ENCODE measurements around the gene MIEF1.

MIEF1 gene

DNA sequence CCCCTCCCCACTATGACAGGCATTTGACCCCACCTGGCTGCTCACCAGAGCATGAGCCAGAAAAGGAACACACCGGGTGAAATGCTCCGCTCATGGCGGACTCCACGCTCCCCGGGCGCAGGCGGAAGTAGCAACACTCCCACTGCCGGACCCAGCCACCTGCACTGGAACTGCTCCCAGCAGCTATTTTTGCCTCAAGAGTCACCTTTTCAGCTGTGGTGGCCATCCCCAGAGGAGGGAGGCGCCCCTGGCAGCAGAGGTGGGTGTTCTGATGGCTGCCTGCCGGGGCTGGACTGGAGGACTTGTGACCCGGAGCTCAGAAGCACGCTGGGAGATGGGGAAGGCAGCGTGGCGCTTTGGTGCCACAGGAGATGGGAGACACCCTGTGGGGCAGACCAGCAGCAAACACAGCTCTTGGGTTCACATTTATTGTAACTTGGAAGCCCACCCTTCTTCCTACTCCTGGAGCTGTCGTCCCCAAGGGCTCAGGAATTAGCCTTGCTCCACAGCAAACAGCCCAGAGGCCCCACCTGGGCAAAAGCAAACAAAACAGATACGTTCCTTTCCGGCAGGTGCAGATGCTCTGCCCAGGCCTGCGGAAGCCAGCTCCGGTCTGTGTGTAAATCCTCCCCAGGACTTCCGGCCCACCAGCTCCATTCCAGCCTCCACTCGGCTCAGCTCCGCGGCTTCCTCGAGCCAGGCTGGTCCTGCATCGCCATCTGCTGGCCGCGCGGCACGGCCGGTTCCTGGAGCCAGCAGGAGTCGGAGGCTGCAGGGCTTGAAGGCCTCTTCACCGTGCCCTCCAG is 26.8 kb downstream of the MIEF1 start:
- peak; percentile 90 for DNase-seq (ENCODE audit: low read depth)

DNA sequence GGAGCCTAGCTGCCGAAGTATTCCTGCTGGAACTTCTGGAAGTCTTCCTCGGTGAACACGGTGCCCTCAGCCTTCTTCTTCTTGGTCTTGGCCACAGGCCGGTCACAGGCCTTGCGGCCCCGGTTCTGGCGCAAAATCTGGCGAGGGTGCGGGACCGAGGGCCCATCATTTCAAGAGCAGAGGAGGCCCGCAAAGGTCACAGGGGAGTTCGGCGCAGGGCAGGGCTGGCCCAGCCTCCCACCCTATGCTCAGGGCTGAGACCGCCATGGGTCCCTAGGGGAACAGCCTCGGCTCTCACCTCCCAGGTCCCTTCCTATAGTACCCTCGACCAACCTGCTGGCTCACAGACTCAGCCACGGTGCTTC is 27.4 kb downstream of the MIEF1 start:
- DNase-seq (ENCODE audit: low read depth): no peak

DNA sequence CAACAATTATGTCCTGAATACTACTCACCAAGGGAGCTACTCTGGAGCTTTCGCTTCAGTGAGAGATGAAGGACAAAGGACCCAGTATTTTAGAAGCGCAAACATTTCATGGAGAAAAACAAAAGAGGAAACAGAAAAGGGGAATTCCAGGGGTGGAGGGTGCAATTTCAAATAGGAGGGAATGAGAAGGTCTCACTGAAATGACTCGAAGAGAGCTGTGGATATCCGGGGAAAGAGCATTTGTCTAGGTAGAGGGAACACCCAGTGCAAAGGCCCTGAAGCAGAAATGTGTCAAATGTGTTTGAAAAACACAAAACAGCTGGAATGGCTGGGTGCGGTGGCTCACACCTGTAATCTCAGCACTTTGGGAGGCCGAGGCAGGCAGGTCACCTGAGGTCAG is 28.0 kb downstream of the MIEF1 start:
- no peak for DNase-seq (ENCODE audit: low read depth)

DNA sequence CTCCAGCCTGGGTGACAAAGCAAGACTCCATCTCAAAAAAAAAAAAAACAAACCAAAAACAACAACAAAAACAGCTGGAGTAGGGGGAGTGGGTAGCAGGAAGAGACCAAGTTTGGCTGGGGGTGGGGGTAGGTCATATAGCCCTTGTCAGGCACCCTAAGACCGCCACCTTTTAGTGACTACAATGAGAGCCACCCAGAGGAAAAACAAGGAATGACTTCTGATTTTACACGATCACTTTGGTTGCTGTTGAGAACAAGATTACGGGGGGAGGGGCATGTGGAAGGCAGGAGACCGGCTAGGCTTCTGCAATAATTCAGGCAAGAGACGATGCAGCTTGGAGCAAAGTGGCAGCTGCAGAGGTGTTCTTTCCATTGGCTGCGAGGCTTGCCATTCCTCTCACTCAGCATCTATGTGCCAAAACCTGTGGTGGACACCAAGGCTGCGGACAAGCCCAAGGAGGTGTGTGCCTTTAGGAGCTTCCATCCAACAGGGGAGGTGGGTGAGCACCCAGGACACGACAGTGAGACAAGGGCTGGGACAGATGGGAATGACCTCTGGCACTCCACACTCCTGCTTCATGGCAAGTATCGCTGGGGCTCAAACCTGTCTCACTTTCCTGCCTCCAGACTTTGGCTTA is 28.7 kb downstream of the MIEF1 start:
- DNase-seq (ENCODE audit: low read depth): peak; percentile 38

DNA sequence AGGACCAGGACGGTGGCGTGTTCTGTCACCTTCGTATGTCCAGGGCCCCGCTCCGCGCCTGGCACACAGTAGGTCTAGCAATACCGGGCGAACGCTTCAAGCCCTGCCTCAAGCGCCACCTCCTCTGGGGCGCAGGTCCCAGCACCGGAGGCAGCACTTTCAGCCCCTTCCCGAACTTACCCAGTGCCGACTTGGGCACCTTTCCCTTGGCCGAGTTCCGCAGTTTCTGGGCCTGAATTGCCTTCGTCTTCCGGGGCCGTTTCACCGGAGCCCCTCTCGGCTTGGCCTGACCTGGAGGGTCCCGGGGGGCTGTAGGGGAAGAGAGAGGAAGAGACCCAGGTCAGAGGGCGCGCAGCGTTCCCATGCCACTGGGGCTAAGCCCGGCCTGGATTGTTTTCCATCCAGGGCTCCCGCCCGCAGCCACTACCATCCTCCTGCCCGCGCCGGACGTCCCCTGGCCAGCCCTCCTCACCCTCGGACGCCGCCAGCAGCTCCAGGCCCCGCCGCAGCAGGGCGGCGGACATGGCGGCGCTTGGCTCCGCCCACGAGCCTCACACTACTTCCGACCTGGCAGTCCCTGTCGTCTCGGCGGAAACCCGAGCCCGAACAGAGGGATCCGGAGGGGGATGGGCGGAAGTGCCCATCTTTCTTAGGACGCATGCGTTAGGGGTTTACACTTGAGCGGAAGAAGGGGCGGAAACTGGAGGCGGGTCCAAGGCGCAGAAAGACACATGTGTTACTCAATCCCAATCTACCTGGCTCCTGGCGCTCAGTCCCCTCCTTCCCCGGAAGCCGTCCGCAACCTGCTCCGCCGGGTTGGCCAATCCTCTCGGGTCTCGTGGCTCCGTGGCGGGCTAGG is 30.4 kb downstream of the MIEF1 start, which contains the start of gene RPS19BP1:
Gene RPS19BP1 (minus strand): TSS at position 534 of the 859 bp plus-strand sequence. CDS start 10 bp downstream, at position 524.
- peak; percentile 98 for DNase-seq (ENCODE audit: low read depth)

DNA sequence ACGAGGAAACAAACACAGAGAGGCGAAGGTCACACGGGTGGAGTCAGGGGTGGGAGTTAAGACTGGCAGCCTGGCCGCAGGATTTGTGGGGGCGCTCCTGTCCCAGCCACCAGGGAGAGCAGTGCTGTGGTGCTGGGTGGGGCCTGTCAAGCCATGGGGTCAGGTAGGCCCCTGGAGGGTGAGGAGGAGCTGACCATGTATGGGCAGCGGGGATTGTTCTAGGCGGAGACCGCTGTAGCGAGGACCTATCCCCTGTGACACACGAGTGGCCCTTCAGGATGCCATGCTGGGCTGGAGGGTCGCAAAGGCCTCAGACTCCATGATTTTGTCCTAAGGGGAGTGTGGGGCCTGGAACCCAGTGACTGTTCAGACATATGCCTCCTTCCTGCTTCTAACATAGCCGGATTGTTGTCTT is 32.0 kb downstream of the MIEF1 start:
- DNase-seq (ENCODE audit: low read depth): no peak

DNA sequence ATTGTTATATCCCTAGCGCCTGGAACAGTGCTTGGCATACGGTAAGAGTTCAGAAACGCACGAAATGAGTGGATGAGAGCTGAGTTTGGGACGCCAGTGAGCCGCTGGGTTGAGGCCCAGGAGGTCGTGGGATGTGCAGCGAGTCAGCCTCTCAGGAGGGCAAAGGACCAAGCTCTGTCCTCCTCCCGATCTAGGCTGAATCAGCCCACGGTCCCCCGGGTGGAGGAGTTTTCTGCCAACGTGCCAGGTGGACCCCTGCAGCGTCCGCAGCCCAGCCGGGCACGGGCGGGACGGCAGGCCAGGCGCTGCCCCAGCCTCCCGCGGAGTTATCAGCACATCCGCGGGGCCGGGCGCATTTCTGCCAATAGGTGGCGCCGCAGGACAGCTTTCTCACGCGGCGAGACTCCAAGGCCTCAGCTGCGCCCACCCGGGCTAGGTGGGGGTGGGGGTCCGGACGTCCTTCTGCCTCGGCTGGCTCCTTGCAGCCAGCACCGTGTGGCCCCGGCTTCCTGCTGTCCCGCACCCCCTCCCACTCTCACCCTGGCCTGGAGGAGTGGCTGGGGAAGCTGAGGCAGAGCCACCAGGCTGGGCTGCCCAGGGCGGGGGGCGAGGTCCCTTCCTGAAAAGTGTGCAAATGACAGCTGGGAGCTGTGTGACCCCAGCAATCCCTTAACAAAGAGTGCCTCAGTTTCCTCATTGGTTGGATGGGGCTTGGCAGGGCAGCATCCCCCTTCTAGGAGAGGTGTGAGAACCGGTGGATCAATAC is 32.7 kb downstream of the MIEF1 start:
- peak; percentile 49 for DNase-seq (ENCODE audit: low read depth)

DNA sequence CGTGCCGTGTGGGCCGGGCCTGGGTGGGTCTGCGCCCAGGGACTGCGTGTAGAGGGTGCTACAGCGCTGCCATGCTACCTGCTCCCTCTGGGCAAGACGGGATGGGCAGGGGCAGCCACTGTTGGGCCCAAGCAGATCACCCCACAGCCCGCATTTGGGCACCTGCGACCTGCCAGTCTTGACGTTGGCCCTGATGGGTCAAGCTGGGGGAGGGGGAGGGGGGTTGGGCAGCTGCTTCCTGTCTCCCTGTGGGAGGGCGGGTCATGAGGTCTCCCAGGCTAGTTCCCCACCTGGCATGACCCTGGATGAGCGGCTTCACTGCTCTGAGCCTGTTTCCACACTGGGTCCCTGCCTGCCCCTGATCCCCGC is 33.3 kb downstream of the MIEF1 start:
- no peak for DNase-seq (ENCODE audit: low read depth)

DNA sequence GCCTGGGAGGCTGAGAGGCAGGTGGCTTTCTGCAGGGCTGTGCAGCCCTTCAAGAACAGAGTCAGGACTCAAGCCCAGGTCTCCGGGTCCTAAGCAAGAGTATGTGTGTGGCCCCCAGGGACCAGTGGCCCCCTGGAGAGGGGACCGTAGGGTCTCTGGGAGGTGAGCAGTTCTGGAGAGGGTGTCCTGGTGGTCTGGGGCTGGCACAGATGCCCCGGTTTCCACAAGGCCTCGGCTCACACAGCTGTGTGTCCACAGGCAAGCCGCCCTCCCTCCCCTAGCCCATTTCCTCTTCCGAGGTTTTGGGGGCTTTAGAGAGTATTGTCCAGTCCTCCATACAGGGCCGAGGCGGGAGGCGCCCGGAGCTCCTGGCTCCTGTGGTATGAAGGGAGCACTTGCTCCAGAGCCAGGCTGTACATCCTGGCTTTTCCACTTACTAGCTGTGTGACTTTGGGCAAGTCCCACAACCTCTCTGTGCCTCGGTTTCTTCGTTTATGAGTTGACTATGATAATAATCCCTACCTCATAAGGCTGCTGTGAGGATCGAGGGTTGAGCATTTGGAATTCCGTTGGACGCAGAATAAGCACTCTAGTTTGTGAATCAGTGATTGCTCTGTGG is 33.9 kb downstream of the MIEF1 start:
- DNase-seq (ENCODE audit: low read depth): no peak

DNA sequence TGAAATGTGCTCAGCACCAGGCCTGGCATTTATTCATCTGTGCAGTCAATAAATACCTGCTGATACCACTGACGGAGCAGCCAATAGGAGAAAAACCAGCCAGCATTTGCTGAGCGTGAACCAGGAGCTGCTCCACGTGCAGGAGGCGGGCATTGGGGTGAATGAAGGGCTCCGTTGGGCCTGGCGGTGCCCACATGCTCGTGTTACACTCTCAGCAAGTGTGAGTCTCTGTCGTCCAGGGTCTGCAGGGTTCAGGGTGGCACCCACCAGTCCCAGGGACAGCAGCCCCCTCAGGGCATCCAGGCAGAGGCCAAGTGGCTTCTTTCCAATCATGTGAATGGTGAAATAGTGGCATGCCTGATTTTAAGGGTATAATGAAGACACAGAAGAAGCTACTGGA is 34.6 kb downstream of the MIEF1 start:
- DNase-seq (ENCODE audit: low read depth): no peak

DNA sequence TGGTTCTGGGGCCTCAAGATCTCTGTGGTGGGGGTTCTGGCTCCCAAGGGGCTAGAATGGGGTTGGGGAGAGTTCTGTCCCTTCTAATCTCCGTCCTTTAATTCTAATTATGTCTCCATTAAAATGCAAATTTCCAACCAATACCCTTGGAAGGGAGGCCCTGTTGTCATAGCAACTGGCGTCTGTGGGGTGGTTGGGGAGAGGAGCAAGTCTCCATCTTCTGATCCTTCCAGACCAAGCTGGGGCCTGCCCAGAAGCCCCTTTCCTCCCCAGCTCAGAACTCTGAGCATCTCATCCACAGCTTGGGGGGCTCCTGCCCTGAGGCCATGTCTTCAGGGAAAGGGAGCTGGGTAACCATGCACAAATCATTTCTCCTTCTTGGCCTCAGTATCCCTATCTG is 35.9 kb downstream of the MIEF1 start:
- DNase-seq (ENCODE audit: low read depth): no peak

DNA sequence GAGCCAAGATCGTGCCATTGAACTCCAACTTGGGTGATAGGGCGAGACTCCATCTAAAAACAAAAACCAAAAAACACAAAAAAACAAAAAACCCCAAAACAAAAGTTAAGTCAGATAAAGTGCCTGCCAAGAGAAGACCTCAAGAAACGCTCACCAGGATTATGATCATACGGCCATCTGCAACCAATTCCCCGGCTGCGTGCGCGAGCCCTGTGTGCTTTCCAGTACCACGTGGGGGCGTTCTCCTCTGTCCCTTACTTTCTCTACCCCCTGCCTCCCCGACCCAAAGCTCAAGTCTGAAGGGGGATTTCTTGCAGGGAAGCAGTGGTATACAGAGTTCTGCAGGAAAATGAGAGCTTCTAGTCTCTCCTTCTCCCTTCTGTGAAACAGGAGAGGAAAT is 41.0 kb downstream of the MIEF1 start:
- DNase-seq (ENCODE audit: low read depth): no peak

DNA sequence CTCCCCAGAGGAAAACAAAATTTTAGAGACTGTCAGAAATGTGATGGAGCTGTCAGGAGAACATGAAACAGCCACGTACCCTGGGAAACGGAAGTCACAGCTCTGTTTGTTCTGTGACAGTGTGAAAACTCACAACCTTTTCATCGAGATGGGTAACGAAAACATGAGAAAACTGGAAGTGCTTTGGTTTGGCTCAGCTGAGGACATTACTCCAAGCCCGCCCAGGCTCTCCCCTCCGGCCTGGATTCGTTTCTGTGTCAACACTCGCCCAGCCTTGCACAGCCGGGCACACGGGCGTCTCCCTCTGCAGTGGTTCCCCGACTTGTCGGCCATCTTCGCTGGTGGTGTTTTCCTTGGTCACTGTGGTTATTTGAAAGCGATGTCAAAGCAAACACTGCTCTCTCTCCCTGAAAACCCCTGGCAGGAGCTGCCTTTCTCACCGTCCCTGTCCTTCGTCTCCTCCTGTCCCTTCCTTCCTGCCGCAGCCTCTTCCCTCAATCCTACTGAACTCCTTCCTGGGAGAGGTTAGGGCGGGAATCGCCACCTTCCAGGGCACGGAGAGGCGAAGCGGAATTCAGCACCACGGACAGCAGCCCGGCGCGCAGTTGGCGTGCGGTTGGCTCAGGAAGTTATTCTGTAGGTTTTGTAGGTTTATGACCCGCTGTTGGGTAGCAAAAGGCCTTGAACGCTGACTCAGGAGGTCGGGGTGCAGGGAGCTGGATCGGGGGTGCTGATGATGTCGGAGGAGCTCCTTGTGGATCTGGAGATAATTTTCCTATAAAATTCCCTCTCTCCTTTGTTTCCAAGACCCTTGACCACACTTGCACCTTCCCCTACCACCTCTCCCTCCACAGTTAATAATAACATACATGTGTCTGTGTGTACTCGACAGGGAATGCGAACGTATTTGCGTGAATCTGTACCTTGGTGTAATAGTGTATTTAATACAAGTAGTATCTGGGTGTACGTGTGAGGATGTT is 43.6 kb downstream of the MIEF1 start:
- DNase-seq (ENCODE audit: low read depth): no peak

DNA sequence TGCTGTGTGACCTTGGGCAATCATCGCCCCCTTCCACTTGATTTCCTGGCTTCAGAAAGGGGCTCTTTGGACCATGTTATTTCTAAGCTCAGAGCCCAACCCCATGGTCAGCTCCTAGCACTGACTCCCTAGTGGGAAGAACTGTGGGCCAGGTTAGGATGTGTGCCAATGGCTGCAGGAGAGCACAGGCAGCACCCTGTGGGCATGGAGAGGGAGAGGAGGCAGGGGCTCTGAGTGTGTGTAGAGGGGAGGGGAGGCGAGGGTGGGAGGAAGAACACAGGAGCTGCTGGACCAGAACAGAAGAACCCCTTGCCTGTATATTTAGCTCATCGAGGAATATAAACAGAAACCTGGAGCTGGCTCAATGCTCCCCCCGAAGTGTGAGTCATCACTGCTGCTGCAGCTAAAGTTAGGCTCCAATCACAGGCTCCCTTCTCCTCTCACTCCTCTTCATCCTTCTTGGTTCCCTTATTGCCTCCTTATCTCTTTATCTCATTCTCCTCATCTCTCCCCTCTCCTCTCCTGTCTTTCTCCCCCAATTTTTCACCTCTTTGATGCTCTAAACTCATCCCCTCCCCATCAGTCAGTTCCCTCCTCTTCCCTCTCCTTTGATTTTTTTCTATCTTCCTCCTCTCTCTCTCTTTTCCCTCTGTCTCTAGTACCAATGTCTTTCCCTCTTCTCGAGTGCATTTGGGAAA is 44.9 kb downstream of the MIEF1 start:
- no peak for DNase-seq (ENCODE audit: low read depth)

DNA sequence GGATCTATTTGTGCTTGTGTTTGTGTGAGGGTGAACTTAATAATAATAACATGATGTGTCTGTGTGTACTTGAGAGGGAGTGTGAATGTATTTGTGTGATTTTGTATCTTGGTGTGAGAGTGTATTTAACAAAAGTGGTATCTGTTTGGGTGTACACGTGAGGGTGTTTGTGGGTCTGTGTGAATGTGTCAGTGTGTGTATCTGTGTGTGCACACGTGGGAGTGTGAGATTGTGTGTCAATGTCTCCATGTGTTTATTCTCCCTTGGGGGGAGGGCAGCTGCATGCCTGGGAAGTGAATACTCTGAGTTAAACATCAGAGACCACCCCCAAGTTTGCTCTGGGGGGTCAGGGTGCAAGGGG is 45.5 kb downstream of the MIEF1 start:
- no peak for DNase-seq (ENCODE audit: low read depth)

DNA sequence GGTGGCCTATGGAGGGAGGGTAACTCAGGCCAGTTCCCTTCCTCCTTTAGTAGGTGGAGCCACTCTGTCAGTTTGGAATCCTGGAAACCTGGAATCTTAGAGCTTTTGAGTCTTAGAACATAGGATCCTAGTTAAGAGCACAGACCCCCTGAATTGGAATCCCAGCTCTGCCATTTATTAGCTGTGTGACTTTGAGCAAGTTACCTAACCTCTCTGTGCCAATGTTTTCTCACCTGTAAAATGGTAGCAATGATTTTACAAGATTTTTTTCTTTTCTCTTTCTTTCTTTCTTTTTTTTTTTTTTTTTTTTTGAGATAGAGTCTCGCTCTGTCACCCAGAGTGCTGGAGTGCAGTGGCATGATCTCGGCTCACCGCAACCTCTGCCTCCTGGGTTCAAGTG is 51.3 kb downstream of the MIEF1 start:
- no peak for DNase-seq (ENCODE audit: low read depth)

DNA sequence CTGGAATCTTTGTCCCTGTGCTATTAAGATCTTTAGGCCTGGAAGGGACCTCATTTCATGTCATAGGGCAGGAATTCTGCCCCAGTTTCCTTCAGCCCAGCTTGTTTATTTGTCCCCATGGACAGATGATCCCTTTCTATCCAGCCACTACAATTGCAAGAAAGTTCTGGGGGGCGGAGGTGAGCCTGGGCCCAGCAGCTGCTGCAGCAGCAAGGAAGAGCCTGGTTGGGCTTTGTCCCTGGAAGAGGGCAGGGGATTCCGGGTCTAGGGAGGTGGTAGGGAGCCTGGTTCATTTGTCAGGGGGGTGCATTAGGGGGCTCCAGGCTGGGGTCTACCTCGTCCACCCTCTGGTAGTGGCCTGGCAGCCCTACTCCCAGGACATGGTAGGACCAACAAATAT is 52.1 kb downstream of the MIEF1 start:
- no peak for DNase-seq (ENCODE audit: low read depth)

DNA sequence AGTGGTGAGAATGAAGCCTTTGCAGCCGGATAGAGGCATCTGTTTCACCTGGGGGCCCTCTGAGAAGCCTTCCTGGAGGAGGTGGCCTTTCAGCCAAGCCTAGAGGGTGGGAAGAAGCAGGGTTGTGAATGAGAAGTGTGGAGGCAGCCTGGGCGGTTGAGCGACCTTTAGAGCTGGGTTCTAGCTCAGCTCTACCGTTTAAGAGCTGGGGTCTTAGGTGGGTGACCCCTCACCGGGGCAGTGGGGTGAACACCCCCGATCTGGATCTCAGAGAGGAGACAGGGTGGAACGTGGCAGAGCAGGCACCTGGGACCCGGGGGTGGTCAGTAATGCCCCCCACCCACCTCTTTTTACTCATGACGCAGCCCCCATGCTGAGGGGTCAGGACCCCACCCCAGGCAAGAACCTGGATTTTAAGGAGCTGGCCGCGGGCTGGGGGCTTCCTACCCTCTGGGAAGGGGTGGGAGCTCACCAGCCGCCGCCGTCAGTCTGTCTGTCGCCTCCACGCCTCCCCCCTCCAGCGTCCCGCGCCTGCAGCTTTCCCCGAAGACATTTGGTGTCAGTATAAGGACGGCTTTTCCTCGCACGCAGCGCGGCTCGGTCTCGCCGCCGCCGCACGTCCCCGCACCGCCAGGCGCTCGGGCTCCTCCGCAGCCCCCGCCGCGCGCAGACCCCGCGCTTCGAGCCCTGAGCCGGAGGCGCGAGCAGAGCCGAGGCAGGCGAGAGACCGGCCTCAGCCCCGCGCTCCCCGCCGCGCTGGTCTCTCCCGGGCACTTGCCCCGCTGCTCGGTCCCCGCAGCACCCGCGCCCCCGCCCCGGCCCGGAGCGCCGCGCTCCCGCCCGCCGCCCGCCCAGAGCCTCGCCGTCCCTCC is 55.1 kb downstream of the MIEF1 start:
- no peak for DNase-seq (ENCODE audit: low read depth)

DNA sequence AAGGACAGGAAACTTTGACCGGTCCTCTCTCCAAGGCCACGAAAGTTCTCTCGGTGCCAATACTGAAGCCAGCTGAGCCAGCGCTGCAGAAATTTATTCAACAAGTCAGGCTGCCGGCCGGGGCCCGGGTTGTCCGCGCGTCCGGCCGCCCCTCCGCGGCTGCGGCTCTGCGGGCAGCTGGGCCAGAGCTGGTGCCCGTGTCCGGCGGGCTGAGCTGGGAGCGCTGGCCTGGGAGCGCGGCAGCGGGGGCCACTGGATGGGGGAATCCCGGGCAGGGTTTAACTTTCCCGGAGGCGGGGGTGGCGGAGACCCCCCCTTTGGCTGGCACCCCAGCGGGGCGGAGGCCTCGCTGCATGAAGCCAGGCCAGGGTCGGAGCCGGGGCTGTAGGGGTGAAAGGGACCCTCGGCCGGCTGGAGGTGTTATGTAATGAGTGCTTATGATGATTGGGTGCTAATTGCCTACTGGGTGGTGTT is 56.2 kb downstream of the MIEF1 start:
- DNase-seq (ENCODE audit: low read depth): no peak

All from fibroblast of gingiva (primary cell).